ENCODE data around the gene BTNL8.

- no peak for TF ChIP-seq CTCF (IDR thresholded peaks at IDR 0.05)
- TF ChIP-seq POLR2A (IDR thresholded peaks at IDR 0.05), result no peak
These were observed 71.9 kb downstream of the BTNL8 start for GRCh38 chr5:180970875-180971274.
